Activated CD8-positive, alpha-beta memory T cell treated with anti-CD3 and anti-CD28 coated beads for 24 hours (primary cell): ENCODE measurements around the gene IL12B.
"Not testable (repeated sequence)": the region's sequence is repeated elsewhere in the genome, so short reads cannot be mapped to it uniquely, and the experiment has no call there.

Experiments used
- DNase-seq: peaks from one replicate; pipeline ENCODE4 v3.0.0-alpha.2; 2020

The IL12B gene

DNA sequence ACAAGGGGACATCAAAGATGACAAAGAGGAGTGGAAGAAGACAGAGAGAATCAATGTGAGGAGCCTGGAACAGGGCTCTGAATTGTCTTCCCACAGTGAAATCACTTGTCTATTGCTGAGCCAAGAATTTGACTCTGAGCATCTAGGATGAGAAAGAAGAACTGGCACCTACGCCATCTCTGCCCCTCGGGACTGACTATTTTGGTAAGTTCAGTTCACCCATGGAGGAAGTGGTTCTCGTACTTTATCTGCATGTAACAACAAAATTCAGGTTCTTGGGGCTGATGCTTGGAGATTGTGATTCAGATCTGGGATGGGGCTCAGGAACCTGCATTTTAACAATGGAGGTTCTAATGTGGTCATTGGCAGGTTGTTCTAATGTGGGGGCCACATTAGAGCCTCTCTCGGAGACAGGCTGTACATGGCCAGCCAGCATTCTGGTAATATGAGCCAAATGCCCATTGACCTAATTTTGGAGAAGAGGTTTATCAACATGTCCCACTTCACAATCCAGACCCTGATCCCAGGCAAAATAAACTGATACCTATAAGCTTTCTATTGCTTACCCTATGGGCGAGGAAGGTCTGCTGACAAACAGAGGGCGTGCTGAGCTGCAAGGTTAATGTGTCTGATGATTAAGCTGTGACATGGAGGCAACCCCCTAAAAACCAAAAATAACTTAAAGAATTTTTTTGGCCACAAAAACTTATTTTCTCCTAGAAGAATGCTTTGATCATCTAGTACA, 2.7 kb upstream of the IL12B start:
- no peak for DNase-seq

DNA sequence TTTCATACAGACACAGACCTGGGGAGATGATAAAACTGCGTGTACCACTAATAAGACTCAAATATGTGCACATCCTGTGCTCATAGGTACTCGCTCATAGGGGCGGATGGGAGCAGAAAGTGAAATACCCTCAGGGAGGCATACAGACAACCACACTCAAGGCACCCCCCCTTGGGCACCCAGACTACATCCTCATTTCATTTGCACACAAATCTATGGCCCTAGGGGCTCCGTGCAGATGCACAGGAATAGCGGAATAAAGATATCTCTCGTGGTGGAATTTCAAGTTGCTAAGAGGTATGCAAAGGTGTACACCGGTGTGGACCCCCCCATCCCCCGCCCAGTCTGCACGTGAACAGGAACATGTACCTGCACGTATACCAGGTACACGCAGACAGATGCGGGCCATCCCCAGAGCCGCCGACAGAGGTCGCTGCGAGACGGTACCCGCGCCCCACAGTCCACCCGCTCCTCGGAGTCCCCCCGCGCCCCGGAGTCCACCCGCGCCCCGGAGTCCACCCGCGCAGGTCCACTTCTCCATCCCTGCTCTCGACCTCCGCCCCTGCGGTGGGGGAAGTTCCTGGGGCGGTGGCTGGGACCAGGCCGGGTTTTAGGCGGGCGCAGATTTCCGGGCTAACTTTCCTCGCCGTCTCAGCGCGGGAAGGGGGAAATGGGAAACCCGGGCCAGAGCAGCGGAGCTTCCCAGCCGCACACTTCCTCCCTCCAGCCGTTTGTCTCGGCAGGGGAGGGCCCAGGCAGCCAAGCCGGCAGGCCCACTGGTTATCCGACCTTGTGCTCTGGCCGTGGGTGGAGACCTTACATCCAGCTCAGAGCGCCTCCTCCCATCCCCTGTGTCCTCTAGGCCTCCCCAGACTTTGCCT, 1.0 kb upstream of the IL12B start:
- DNase-seq, result peak; percentile 92

DNA sequence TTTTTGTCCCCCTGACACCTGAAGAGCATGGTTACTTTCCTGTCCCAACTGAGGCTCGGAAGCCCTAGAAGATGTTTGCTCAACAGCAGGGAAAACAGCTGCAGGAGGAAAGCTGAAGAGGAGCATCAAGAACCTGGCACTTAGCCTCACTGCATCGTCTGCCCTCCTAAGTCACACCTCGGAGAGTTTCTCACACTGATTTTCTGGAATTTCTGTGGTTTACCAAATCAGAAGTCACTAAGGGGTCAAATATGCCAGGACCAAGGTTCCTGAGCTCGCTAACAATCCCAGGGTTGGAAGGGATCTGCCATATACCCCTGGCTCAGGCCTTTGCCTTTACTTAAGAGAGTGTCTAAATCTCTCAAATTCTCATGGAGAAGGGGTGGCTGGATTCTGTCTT, 5.3 kb downstream of the IL12B start:
- no peak for DNase-seq

DNA sequence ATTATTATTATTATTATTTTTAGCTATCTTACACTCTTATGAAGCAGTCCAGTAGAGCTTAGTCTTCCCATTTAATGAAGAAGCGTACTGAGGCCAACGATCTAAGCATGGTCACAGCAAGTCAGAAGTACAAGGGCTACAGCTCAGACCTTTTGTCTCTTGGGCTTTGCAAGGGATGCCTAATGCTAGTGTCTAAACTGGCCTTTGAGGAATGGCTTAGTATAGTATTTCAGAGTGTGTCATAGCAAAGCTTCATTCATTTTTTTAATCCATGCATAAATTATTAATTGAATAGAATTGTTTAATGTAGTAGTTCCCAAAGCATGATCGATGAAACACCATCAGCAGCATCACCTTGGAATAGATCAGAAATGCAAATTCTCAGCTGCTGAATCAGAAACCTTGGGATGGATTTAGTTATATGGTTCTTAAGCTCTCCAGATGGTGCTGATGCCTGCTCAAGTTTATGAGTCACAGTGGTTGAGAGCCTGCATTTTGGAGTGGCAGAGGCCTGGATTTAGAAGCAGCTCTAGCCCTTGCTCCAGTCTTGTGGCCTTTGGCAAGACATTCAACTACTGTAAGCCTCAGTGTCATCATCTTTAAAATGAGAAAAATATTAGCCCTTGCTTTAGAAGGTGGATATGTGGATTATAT, 6.1 kb downstream of the IL12B start:
- no peak for DNase-seq

DNA sequence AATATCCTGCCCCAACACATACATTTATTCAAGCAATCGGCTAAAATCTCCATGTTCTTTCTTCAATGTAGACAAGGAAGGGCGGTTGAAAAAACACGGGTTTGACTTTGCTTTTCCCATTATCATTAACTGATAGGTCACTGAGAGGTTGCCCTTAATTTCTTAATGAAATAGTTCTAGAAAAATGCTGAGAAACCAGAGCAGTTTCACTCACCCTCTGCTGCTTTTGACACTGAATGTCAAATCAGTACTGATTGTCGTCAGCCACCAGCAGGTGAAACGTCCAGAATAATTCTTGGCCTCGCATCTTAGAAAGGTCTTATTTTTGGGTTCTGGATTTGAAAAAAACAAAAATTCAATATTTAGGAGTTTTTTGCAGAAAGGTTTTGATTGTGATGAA, 8.1 kb downstream of the IL12B start:
- no peak for DNase-seq

DNA sequence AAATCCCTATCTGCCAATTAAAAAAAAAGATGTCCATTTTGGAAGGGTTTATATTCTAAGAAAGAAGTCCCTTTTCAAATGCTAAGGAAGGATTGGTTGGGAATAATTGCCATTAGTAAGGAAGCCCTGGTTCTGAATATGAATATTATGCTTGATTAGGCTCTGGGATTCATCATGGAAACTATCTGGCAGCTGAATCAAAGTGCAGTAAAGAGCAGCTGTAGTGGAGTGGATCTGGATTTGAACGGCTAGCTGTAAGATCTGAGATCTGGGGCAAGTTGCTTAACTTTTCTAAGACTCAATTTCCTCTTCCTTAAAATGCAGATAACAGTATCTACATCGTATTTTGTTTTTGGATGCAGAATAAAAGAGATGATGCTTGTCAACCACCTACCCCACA, 10.5 kb downstream of the IL12B start:
- no peak for DNase-seq

DNA sequence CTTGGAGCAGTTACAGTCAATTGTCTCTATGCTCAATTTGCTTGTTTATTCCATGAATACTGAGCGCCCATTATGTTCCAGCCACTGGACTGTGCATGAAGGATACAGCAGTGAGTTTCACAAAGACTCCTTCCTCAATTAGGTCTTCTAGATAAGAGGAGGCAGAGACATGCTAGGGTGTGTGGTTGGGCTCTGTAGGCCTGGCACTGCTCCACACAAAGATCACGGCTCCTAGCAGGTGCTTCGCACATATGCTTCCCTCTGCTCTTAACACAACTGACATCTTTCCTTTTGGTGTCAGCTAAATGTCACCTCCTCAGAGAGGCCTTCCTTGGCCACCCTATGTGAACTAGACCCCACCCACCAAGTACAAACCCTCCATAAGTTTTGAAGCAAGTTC, 10.9 kb downstream of the IL12B start:
- DNase-seq, result no peak

DNA sequence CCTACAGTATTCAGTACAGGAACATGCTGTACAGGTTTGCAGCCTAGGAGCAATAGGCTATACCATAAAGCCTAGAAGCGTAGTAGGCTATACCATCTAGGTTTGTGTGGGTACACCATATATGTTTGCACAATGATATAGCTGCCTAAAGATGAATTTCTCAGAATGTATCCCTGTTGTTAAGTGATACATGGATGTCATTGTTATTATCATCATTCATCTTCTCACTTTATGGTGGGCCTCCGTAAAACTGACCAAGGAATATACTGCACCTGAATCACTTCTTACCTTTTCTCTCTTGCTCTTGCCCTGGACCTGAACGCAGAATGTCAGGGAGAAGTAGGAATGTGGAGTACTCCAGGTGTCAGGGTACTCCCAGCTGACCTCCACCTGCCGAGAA, 11.8 kb downstream of the IL12B start:
- DNase-seq, result no peak

DNA sequence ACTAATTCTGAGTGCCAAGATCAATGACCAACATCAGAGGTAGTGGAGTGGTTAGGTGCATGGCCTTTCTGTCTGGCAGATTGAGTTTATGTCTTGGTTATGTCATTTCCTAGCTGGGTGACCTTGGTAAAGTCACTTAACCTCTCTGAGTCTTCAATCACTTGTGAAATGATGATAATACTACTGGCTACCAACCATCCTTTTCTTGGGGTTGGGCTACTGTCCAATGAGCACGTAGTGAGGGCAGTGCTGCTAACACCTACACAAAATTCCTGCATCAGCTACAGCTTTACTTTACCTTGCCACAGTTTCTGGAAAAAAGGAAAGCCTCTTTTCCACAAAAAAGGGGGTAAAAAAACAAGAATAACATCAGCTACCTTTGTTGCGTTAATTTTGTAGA, 12.4 kb downstream of the IL12B start:
- DNase-seq, result no peak

DNA sequence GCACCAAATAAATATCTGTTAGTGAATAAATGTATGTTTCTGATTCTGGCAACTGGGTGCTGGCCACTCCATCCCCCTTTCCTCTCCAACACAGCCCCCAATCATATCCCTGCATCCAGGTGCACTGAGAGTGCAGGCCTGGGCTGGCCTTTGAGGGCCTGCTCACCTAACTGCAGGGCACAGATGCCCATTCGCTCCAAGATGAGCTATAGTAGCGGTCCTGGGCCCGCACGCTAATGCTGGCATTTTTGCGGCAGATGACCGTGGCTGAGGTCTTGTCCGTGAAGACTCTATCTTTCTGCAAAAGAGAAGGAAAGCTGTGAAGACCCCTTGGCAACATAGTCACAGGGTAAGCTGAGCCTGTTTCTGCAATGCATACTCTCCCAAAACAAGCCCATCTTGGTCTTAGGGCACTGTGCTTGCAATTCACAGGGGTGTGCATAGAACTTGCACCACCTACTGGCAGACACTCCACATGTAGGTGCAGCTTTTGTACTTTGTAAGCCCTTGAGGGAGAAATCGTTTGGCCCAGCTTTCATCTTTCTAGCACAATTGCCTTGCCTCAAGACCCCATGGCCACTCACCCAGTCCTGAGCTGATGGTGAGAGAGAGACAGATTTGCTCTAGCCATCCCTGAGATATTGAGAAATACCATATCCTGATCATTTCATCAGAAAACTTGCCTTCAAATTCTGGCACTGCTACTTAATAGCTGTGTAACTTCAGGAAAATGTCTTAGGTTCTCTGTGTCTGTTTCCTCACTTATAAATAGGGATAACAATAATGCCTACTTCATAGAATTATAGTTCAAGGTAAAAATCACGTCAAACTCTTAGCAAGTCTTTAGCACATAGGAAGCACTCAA, 13.5 kb downstream of the IL12B start:
- peak; percentile 62 for DNase-seq

DNA sequence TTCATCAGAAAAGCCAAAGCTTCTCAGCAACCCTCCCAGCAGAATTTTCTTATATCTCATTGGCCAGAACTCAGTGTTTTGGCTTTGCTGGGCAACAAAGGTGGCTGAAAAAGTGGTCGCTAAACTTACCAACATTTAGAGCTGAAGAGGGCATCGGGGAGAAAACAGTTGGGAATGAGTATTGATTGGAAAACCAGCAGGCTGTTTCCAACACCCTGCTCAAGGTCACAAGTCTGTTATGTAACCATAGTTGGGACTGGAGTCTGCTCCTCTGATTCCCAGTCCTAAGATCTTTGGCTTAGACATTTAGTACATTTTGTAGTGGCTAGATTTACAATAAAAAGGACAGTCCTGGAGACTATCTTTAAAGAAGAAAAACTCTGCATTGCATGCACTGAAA, 17.1 kb downstream of the IL12B start:
- DNase-seq, result no peak

DNA sequence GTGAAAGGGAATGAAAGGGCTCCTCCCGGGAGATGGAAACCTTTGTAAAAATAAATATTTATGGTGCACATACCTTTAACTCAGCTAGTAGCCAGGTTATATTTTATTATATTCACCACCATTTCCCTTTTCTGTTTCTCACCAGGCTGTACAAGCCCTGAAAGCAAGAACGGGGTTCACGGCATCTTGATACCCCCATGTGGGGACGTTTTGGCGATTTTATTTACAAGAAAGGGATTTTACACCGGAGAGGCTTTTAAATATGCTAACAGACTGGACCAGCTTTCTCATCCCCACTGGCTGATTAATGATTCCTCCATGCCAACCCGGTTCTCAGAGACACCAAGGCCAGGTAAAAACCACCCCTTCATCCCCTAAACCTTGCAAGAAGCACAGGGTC, 19.2 kb downstream of the IL12B start:
- DNase-seq, result no peak

DNA sequence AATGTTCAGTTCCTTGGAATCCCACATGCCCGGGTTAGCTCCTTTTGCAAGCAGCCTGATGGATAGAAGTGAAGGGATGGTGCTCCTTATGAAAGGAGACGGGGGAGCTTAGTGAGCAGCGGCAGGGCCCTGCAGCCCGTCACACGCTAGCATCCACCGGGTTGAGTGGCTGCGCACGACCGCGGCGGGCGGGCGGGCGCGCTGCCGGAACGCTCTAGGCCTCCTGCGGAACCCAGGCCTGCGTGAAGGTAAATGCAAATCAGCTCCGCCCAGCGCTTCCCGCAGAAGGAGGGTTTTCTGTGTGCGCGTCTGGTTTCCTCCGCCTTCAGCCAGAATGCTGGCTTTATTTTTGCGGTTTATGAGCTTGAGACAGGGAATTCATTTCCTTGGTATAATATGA, 19.8 kb downstream of the IL12B start:
- peak; percentile 60 for DNase-seq

DNA sequence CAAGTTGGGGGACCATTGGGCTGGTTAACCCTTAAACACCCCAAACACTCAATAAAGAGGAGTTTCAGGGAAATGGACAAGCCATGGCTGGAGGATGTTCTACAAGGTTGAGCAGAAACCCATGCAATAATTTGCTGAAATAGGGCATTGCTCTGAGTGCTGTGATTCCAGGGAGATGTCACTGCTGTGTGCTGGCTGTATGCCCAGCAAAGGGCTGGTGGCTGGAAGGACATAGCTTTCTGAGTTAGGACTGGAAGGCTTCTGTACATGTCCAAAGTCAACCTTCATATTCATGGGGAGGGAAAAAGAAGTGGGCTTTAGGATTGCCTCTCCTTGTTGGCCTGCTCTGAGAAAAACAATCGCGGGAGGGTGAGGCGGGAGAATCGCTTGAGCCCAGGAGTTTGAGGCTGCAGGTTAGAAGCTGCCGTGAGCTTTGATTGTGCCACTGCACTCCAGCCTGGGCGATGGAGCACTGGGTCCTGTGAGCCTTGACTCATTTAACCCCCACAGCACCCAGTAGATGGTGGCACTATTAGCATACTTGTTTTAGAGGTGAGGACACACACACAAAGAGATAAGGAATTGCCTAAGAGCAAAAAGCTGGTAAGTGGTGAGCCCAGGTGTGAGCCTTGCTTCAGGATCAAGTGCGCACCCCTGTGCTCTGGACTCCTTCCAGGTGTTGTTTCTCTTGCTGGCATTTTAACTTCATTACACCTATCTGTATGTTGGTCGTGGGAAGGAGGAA, 20.4 kb downstream of the IL12B start:
- no peak for DNase-seq

DNA sequence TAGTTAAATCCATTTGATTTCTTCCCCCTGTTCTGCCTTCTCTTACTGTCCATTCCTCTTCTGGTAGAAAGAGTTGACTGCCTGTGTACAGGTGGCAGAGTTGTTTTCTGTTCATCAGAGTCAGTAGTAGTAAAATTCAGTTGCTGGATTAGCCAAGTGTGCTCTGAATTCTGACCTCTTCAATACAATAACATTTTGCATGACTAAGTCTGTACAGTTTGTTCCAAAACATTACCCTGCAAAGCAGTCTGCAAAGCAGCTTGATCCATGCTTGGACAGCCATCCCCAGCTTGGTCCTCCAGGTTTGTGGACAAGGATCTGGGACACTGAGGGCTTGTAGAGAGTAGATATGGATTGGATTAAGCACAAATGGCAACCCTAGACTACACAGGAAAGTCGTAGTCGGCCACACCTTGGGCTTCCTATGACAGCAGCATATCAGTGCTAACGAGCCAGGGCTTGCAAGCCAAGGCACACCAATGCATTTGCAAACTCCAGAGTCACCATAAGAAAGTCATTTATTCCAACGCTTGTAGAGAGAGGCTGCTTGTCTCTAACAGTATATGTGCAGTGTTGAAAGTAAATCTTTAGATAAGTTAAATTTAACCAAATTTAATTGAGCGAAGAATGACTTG, 25.2 kb downstream of the IL12B start:
- DNase-seq, result no peak

DNA sequence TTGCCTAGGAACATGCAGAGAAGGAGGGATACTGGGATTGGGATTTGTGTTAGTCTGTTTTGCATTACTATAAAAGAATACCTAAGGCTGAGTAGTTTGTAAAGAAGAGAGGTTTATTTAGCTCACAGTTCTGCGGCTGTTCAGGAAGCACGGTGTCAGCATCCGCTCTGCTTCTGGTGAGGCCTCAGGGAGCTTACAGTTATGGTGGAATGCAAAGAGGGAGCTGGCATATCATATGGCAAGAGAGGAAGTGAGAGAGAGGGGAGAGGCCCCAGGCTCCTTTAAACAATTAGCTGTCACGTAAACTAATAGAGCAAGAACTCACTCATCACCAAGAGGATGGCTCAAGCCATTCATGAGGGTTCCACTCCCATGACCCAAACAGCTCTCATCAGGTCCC, 27.0 kb downstream of the IL12B start:
- DNase-seq, result no peak

DNA sequence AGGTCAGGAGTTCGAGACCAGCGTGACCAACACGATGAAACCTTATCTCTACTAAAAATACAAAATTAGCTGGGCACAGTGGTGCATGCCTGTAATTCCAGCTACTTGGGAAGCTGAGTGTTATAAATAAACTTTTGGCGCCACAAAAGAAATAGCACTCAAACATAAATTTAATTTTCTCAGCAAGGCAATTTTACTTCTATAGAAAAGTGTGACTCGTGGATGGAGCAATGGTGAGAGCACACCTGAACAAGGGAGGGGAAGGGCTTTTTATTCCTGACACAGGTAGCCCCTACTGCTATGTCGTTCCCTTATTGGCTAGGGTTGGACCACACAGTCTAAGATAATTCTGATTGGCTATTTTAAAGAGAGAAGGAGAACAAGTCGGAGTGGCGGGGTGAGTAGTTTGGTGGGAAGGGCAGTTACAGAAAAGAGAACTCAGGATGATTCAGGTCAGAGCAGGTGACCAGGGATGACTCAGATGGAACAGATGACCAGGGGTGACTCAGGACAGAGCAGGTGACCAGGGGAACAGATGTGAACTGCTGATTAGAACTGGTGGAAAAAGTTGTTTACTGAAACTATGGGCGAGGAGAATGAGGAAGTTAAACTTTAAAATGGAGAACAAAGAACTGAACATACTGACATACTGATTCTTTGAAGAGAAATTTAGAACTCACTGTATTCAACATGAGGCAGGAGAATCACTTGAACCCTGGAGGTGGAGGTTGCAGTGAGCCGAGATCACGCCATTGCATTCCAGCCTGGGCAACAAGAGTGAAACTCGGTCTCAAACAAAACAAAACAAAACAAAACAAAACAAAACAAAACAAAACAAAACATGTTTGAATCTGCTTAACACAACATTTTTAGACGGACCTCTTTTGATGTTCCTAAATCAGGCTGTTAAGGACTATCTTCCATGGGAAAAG, 28.1 kb downstream of the IL12B start:
- not testable (repeated sequence) for DNase-seq

DNA sequence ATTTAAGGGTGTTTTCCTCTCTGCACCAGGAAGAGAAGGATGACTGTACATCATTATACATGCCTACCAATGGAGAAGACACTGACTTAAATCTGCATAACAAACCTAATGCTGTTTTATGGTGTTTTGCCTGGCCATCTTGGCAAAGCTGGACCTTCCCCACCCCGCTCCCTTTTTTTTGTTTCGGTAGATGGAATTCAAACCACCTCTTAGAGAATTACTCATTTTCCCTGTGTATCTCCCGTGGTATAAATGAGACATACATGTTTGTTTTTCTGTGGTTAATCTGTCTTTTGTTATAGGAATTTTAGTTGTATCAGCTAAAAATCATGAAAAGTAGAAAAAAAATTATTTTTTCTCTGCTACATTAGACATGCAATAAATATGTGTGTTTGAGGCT, 28.8 kb downstream of the IL12B start:
- DNase-seq, result no peak

DNA sequence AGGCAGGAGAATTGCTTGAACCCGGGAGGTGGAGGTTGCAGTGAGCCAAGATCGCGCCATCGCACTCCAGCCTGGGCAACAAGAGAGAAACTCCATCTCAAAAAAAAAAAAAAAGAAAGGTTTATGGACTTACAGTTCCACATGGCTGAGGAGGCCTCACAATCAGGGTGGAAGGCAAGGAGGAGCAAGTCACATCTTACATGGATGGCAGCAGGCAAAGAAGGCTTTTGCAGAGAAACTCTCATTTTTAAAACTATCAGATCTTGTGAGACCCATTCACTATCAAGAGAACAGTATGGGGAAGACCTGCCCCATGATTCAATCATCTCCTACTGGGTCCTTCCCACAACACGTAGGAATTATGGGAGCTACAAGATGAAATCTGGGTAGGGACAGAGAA, 33.0 kb downstream of the IL12B start:
- not testable (repeated sequence) for DNase-seq

DNA sequence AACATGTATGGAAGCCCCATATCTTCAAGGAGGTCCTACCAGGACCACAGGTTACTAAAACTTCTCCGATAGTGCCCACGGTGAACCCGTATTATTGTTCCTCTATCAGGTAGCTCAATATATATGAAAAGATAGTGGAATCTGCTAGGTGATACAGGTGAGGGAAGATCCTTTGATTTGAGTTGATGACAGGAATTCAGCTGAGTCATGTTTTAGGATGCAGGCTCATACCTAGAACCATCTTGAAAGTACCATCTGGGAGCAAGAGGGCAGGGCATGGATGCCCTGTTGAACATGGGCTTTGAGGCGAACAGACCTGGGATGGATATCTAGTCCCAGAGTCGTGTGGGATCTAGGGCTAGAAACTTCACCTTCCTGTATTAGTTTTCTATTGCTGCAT, 35.4 kb downstream of the IL12B start:
- DNase-seq, result no peak
